Spleen (tissue), 7 donors: ENCODE measurements around the gene MAGI2.

Source experiments
- POLR2A ChIP-seq, 3 donors: fragments of 450-650 bp; IDR thresholded peaks; one replicate each; pipeline ENCODE4 v1.5.1; 2017; ENCODE audit warnings: antibody characterized with exemption in 3 of 3, mild to moderate bottlenecking in 1 of 3
- POLR2AphosphoS5 ChIP-seq, 3 donors: sonication (generic); formaldehyde crosslinking; IDR thresholded peaks; one replicate each; pipeline ENCODE4 v1.5.1; 2017; ENCODE audit warnings: antibody characterized with exemption in 3 of 3
- TF ChIP-seq, protein P1 (sequence below), 11 experiments: fragments of 200-600 bp in 7 of 11; fragments of 450-650 bp in 4 of 11; sonication (generic) in 4 of 11; IDR thresholded peaks in 8 of 11; conservative IDR thresholded peaks in 3 of 11; 1 replicate in 7 of 11; 2 replicates in 4 of 11; pipeline versions ENCODE4 v1.4.0 to v1.8.0; 2016 to 2021; ENCODE audit warnings: antibody characterized with exemption in 11 of 11, inconsistent platforms in 4 of 11, mild to moderate bottlenecking in 1 of 11
- donor health status: DM: no; HTN: no; CAD: no; lungs with moderate emphysema.
- donor health status: DM: no; HTN: no; CAD: no.
- donor health status: DM: no; HTN: no; CAD: no.

DNA sequence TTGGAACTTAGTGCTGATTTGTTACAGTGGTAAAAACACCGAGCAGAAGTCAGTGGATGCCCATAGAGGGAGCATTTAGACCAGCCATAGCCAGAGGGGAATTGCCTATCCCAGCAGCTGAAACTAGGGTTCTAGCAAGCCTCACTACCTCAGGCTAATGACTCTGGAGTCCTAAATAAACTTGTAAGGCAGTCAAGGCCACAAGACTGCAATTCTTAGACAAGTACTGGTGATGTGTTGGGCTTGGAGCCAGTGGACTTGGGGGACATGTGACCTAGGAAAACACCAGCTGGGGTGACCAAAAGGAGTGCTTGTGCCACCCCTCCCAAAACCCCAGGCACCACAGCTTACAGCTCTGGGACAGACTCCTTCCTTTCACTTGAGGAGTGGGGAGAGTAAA is 209.0 kb downstream of the MAGI2 start:
- TF ChIP-seq, protein P1, sequence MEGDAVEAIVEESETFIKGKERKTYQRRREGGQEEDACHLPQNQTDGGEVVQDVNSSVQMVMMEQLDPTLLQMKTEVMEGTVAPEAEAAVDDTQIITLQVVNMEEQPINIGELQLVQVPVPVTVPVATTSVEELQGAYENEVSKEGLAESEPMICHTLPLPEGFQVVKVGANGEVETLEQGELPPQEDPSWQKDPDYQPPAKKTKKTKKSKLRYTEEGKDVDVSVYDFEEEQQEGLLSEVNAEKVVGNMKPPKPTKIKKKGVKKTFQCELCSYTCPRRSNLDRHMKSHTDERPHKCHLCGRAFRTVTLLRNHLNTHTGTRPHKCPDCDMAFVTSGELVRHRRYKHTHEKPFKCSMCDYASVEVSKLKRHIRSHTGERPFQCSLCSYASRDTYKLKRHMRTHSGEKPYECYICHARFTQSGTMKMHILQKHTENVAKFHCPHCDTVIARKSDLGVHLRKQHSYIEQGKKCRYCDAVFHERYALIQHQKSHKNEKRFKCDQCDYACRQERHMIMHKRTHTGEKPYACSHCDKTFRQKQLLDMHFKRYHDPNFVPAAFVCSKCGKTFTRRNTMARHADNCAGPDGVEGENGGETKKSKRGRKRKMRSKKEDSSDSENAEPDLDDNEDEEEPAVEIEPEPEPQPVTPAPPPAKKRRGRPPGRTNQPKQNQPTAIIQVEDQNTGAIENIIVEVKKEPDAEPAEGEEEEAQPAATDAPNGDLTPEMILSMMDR (IDR thresholded peaks at IDR 0.05 in 8 of 11, conservative IDR thresholded peaks at IDR 0.05 in 3 of 11): no peak
- TF ChIP-seq POLR2A (IDR thresholded peaks at IDR 0.05): no peak
- no peak for TF ChIP-seq POLR2AphosphoS5 (IDR thresholded peaks at IDR 0.05)
